ENCODE measurements around the gene LDLRAD4.

LDLRAD4 gene

GRCh38 chr18:13696961-13697360, 478.4 kb downstream of the LDLRAD4 start:
- peak in 1 of 2 donors; percentile 68 for DNase-seq (ENCODE audit: low read depth in 2 of 2)
- no peak overlapping the region for H3K4me3 ChIP-seq (replicated peaks in 1 of 2; ENCODE audit: low read depth in 2 of 2, low read length in 2 of 2)
- no peak for TF ChIP-seq CTCF (IDR thresholded peaks at IDR 0.05; ENCODE audit: low read depth, low read length)

GRCh38 chr18:13700153-13700552, 481.6 kb downstream of the LDLRAD4 start:
- no peak for TF ChIP-seq CTCF (IDR thresholded peaks at IDR 0.05; ENCODE audit: low read depth, low read length)
- DNase-seq (ENCODE audit: low read depth in 2 of 2), result no peak
- H3K4me3 ChIP-seq (replicated peaks in 1 of 2; ENCODE audit: low read depth in 2 of 2, low read length in 2 of 2), result no peak overlapping the region
